GM12872 (cell line): ENCODE results near the gene SEPTIN6.

Experiments
- TF ChIP-seq, protein P1 (sequence below): IDR thresholded peaks from 3 replicates; pipeline ENCODE4 v1.5.1; 2011; ENCODE audit warnings: low read depth, mild to moderate bottlenecking, low read length, moderate library complexity; ENCODE audit not compliant: insufficient read depth

SEPTIN6 gene

GRCh38 chrX:119696251-119696890 is 3.4 kb upstream of the SEPTIN6 start:
- TF ChIP-seq, protein P1, sequence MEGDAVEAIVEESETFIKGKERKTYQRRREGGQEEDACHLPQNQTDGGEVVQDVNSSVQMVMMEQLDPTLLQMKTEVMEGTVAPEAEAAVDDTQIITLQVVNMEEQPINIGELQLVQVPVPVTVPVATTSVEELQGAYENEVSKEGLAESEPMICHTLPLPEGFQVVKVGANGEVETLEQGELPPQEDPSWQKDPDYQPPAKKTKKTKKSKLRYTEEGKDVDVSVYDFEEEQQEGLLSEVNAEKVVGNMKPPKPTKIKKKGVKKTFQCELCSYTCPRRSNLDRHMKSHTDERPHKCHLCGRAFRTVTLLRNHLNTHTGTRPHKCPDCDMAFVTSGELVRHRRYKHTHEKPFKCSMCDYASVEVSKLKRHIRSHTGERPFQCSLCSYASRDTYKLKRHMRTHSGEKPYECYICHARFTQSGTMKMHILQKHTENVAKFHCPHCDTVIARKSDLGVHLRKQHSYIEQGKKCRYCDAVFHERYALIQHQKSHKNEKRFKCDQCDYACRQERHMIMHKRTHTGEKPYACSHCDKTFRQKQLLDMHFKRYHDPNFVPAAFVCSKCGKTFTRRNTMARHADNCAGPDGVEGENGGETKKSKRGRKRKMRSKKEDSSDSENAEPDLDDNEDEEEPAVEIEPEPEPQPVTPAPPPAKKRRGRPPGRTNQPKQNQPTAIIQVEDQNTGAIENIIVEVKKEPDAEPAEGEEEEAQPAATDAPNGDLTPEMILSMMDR: no peak

DNA sequence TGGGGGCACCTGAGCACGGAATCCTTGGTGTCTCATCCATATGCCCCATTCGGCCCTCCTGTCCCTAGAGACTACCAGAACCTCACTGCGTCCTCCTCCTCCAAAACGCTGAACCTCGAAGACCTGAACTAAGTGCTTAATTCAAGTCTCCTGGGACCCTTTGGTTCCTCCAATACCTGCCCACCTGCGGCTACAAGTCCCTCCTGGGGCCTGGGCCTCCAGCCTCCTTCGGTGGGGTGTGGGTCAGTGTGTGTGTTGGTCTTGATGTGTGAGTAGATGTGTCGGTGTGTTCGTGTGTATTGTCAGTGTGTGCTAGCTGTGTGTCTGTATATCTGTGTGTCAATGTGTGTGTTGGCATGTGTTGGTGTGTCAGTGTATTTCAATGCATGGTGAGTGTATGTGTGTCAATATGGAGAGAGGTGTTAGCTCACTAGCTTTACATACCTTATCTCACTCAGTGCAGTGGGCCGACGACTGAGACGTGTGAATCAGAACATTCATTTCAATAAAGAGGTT is 2.6 kb upstream of the SEPTIN6 start:
- TF ChIP-seq, protein P1: no peak

- TF ChIP-seq, protein P1: peak; percentile 31; the same call in 2 of the 3 replicates
Measured at GRCh38 chrX:119694601-119695534, 1.9 kb upstream of the SEPTIN6 start.

DNA sequence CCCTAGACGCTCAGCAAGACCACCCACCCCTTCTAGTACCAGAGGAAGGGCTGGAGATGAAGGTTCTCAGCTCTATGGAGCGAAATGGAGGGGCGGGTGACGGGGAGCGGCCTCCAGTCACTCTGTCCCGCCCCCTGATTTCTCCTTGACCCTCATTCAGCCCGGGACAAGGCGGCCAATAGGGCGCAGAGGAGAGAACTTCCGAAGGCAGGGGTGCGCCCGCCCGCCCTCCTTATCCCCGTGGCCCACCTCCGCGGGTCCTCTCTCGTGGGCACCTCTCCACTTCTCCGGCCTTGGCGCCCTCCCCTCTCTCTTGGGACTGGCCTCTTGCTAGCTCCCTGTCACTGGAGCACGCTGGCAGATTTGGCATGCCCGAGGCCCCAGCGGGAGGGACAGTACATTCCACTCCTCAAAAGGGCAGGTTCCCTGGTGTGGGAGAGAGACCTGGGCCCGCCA is 1.1 kb upstream of the SEPTIN6 start:
- TF ChIP-seq, protein P1: no peak

DNA sequence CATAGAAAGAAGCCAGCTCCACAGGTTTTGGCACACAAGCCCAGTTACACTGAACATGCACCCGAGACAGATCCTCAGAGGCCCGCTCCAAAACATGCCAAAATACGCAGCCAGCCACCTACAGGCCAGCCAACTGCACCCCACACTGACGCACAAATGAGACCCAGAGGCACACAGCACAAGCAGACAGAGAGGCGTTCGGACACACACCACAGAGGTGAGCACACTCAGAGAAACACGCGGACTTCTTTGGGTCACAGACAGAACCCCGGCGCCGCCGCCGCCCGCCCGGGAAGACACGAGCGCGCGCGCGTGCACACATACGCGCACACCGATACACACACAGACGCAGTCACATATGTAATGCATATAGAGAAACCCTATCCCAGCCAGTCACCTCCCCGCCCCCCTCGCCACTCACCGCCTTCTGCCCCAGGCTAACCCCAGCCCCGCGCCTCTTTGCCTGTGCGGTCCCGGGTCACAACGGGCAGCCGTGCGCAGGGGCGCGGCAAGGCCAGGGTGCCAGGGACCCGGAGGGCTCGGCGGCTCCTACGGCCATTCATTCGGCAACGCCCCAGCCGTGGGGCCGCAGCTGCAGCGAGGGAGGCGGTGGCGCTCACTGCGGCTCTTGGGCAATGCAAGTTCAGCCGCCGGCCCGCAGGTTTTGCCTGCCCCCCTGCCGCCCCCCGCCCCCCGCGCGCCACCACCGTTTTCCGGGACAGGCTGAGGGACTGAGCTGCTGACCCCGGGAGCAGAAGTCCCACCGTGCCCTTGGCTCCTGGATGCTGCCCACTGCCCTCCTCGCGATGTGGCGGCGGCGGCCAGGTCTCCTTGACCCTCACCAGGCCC is 553 bp downstream of the SEPTIN6 start:
- TF ChIP-seq, protein P1: peak; percentile 28; the same call in 1 of the 3 replicates

- TF ChIP-seq, protein P1: no peak
Measured at GRCh38 chrX:119690921-119691716, 1.8 kb downstream of the SEPTIN6 start.
